SK-N-SH treated with all-trans-retinoic acid at 6 μM for 48 hours (cell line): Measurements from ENCODE around the gene EPM2AIP1.

ENCODE experiments used
- ARNTL ChIP-seq: fragments of 450-650 bp; formaldehyde crosslinking; IDR thresholded peaks from 2 replicates; pipeline ENCODE4 v1.5.0; 2020; ENCODE audit warnings: low read depth, mild to moderate bottlenecking, moderate library complexity, borderline replicate concordance
- CREB5 ChIP-seq: fragments of 250-450 bp; sonication (Bioruptor Pico); IDR thresholded peaks from 2 replicates; pipeline ENCODE4 v1.5.1; 2020; ENCODE audit warnings: low read depth, mild to moderate bottlenecking, moderate library complexity
- CSDC2 ChIP-seq: fragments of 250-450 bp; sonication (Bioruptor Pico); IDR thresholded peaks from 2 replicates; pipeline ENCODE4 v1.5.0; 2020; ENCODE audit warnings: mild to moderate bottlenecking, moderate library complexity
- ESRRG ChIP-seq: fragments of 250-450 bp; sonication (Bioruptor Pico); IDR thresholded peaks from 2 replicates; pipeline ENCODE4 v1.6.1; 2021; ENCODE audit warnings: mild to moderate bottlenecking
- ISL1 ChIP-seq: fragments of 250-450 bp; sonication (Bioruptor Pico); IDR thresholded peaks from 2 replicates; pipeline ENCODE4 v2.1.2; 2022; ENCODE audit warnings: mild to moderate bottlenecking, moderate library complexity
- OSR1 ChIP-seq: fragments of 250-450 bp; sonication (Bioruptor Pico); IDR thresholded peaks from 2 replicates; pipeline ENCODE4 v1.8.0; 2022; ENCODE audit warnings: moderate library complexity, mild to moderate bottlenecking, inconsistent platforms
- ZFP3 ChIP-seq: fragments of 250-450 bp; sonication (Bioruptor Pico); IDR thresholded peaks from 2 replicates; pipeline ENCODE4 v1.5.0; 2020; ENCODE audit warnings: mild to moderate bottlenecking, moderate library complexity
- ZFP30 ChIP-seq: fragments of 450-650 bp; formaldehyde crosslinking; IDR thresholded peaks from 2 replicates; pipeline ENCODE4 v1.5.0; 2022; ENCODE audit warnings: mild to moderate bottlenecking, moderate library complexity
- ZNF8 ChIP-seq: fragments of 450-650 bp; formaldehyde crosslinking; IDR thresholded peaks from 2 replicates; pipeline ENCODE4 v1.5.0; 2020; ENCODE audit warnings: mild to moderate bottlenecking, moderate library complexity
- TF ChIP-seq, protein P1 (sequence below): fragments of 250-450 bp; sonication (Bioruptor Pico); IDR thresholded peaks from 2 replicates; pipeline ENCODE4 v1.5.0; 2020; ENCODE audit warnings: mild to moderate bottlenecking, moderate library complexity

- TF ChIP-seq ZNF8 (CRISPR knock-in tag) = no peak
- TF ChIP-seq ZFP3 (CRISPR knock-in tag) = no peak
- no peak for TF ChIP-seq CREB5 (CRISPR knock-in tag)
- TF ChIP-seq ISL1 (CRISPR knock-in tag) = no peak
- TF ChIP-seq ESRRG (CRISPR knock-in tag) = no peak
- no peak for TF ChIP-seq ARNTL
- TF ChIP-seq, protein P1, sequence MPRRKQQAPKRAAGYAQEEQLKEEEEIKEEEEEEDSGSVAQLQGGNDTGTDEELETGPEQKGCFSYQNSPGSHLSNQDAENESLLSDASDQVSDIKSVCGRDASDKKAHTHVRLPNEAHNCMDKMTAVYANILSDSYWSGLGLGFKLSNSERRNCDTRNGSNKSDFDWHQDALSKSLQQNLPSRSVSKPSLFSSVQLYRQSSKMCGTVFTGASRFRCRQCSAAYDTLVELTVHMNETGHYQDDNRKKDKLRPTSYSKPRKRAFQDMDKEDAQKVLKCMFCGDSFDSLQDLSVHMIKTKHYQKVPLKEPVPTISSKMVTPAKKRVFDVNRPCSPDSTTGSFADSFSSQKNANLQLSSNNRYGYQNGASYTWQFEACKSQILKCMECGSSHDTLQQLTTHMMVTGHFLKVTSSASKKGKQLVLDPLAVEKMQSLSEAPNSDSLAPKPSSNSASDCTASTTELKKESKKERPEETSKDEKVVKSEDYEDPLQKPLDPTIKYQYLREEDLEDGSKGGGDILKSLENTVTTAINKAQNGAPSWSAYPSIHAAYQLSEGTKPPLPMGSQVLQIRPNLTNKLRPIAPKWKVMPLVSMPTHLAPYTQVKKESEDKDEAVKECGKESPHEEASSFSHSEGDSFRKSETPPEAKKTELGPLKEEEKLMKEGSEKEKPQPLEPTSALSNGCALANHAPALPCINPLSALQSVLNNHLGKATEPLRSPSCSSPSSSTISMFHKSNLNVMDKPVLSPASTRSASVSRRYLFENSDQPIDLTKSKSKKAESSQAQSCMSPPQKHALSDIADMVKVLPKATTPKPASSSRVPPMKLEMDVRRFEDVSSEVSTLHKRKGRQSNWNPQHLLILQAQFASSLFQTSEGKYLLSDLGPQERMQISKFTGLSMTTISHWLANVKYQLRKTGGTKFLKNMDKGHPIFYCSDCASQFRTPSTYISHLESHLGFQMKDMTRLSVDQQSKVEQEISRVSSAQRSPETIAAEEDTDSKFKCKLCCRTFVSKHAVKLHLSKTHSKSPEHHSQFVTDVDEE (CRISPR knock-in tag) = no peak
- TF ChIP-seq OSR1 = no peak
- TF ChIP-seq CSDC2 (CRISPR knock-in tag) = no peak
- TF ChIP-seq ZFP30 = no peak
These were observed 31.2 kb upstream of the EPM2AIP1 start for GRCh38 chr3:37024092-37024491.
